GM23338 (cell line): ENCODE measurements around the gene MEPE. TPM values are rescaled to one million over a fixed set of nuclear protein-coding genes. Genes with fewer than 3 reads are reported as not detected.

Experiments
- ATAC-seq: fragments of 200-7000 bp; cut with Tn5 transposase; 3 replicates; pipeline ENCODE4 v1.9.1; 2020
- DNase-seq: peaks from one replicate; pipeline ENCODE4 v3.0.0-alpha.2; 2015; ENCODE audit warnings: low spot score
- H2AFZ ChIP-seq: fragments of 200-600 bp; sonication (generic); 2 replicates; pipeline ENCODE4 v1.8.0; 2016; ENCODE audit warnings: antibody characterized with exemption, mild to moderate bottlenecking, moderate library complexity
- H3F3A ChIP-seq: fragments of 200-600 bp; sonication (generic); replicated peaks from 2 replicates; pipeline ENCODE4 v1.8.0; 2017; ENCODE audit warnings: antibody characterized with exemption, mixed run types, low read depth
- H3K27ac ChIP-seq: fragments of 200-600 bp; sonication (generic); 2 replicates; pipeline ENCODE4 v1.6.1; 2016; ENCODE audit warnings: low read depth
- H3K27me3 ChIP-seq: fragments of 200-600 bp; sonication (generic); 2 replicates; pipeline ENCODE4 v1.8.0; 2016; ENCODE audit warnings: mild to moderate bottlenecking, mixed run types, moderate library complexity; ENCODE audit not compliant: insufficient read depth
- H3K36me3 ChIP-seq: fragments of 200-600 bp; sonication (generic); 2 replicates; pipeline ENCODE4 v1.8.0; 2016; ENCODE audit warnings: mild to moderate bottlenecking; ENCODE audit not compliant: insufficient read depth
- H3K4me1 ChIP-seq: fragments of 200-600 bp; sonication (generic); 2 replicates; pipeline ENCODE4 v1.8.0; 2016; ENCODE audit warnings: mild to moderate bottlenecking, moderate library complexity; ENCODE audit not compliant: insufficient read depth
- H3K4me2 ChIP-seq: fragments of 200-600 bp; sonication (generic); 2 replicates; pipeline ENCODE4 v1.7.1; 2017; ENCODE audit warnings: mixed run types
- H3K4me3 ChIP-seq: fragments of 200-600 bp; sonication (generic); 2 replicates; pipeline ENCODE4 v1.6.1; 2016; ENCODE audit warnings: mixed run types
- H3K79me2 ChIP-seq: fragments of 200-600 bp; sonication (generic); replicated peaks from 2 replicates; pipeline ENCODE4 v1.8.0; 2017; ENCODE audit warnings: mild to moderate bottlenecking; ENCODE audit not compliant: insufficient read depth
- H3K9me2 ChIP-seq: fragments of 200-600 bp; sonication (generic); 2 replicates; pipeline ENCODE4 v1.8.0; 2017; ENCODE audit not compliant: insufficient read depth
- H4K20me1 ChIP-seq: fragments of 200-600 bp; sonication (generic); replicated peaks from 2 replicates; pipeline ENCODE4 v1.8.0; 2017; ENCODE audit warnings: mild to moderate bottlenecking; ENCODE audit not compliant: insufficient read depth
- H3K27ac Mint-ChIP-seq: 2 replicates; pipeline ENCODE4 v1.8.0; 2020; ENCODE audit warnings: inconsistent platforms, mild to moderate bottlenecking, moderate library complexity, mixed read lengths
- H3K27me3 Mint-ChIP-seq: 3 replicates; pipeline ENCODE4 v1.8.0; 2022; ENCODE audit warnings: low read depth, mild to moderate bottlenecking, moderate library complexity, mixed read lengths, inconsistent platforms; ENCODE audit not compliant: insufficient read depth, poor library complexity
- H3K36me3 Mint-ChIP-seq: 3 replicates; pipeline ENCODE4 v1.8.0; 2021; ENCODE audit warnings: low read depth, mild to moderate bottlenecking, inconsistent platforms, moderate library complexity, mixed read lengths
- H3K4me1 Mint-ChIP-seq: 3 replicates; pipeline ENCODE4 v1.8.0; 2020; ENCODE audit warnings: mild to moderate bottlenecking, inconsistent platforms, mixed read lengths
- H3K4me3 Mint-ChIP-seq: 3 replicates; pipeline ENCODE4 v1.8.0; 2021; ENCODE audit warnings: moderate library complexity, mild to moderate bottlenecking, inconsistent platforms, mixed read lengths
- H3K9me3 Mint-ChIP-seq: 3 replicates; pipeline ENCODE4 v1.8.0; 2020; ENCODE audit warnings: moderate library complexity, mild to moderate bottlenecking, inconsistent platforms, mixed read lengths
- CREB1 ChIP-seq: fragments of 250-450 bp; sonication (Bioruptor Pico); IDR thresholded peaks from 2 replicates; pipeline ENCODE4 v1.5.0; 2020; ENCODE audit warnings: low read depth, mild to moderate bottlenecking, moderate library complexity
- CTCF ChIP-seq, 2 experiments: fragments of 200-600 bp in 1 of 2; sonication (generic) in 1 of 2; conservative IDR thresholded peaks; 2 replicates each; pipeline versions ENCODE4 v1.5.1 to v1.6.1; 2016 to 2017; ENCODE audit warnings: antibody characterized with exemption in 2 of 2, low read depth in 2 of 2, mild to moderate bottlenecking in 2 of 2, moderate library complexity in 1 of 2
- ETS1 ChIP-seq: IDR thresholded peaks from 2 replicates; pipeline ENCODE4 v1.6.1; 2016; ENCODE audit warnings: antibody characterized with exemption
- EZH2 ChIP-seq: fragments of 200-600 bp; sonication (generic); IDR thresholded peaks from one replicate; pipeline ENCODE4 v1.8.0; 2017; ENCODE audit warnings: antibody characterized with exemption, mild to moderate bottlenecking, low read depth; ENCODE audit not compliant: unreplicated experiment
- EZH2phosphoT487 ChIP-seq: fragments of 200-600 bp; sonication (generic); IDR thresholded peaks from one replicate; pipeline ENCODE4 v1.8.1; 2018; ENCODE audit warnings: antibody characterized with exemption; ENCODE audit not compliant: unreplicated experiment
- JUNB ChIP-seq: IDR thresholded peaks from one replicate; pipeline ENCODE4 v1.6.1; 2016; ENCODE audit warnings: antibody characterized with exemption; ENCODE audit not compliant: unreplicated experiment
- NANOG ChIP-seq: IDR thresholded peaks from 2 replicates; pipeline ENCODE4 v1.6.1; 2016; ENCODE audit warnings: antibody characterized with exemption, borderline replicate concordance
- POLR2AphosphoS5 ChIP-seq: IDR thresholded peaks from 2 replicates; pipeline ENCODE4 v1.6.1; 2016; ENCODE audit warnings: antibody characterized with exemption, low read depth
- REST ChIP-seq: IDR thresholded peaks from one replicate; pipeline ENCODE4 v1.6.1; 2018; ENCODE audit warnings: antibody characterized with exemption; ENCODE audit not compliant: unreplicated experiment
- STAT1 ChIP-seq: IDR thresholded peaks from one replicate; pipeline ENCODE4 v1.6.1; 2016; ENCODE audit warnings: antibody characterized with exemption; ENCODE audit not compliant: unreplicated experiment
- ZNF114 ChIP-seq: fragments of 250-450 bp; sonication (Bioruptor Pico); IDR thresholded peaks from 2 replicates; pipeline ENCODE4 v1.5.0; 2020; ENCODE audit warnings: mild to moderate bottlenecking, moderate library complexity
- ZNF331 ChIP-seq: fragments of 250-450 bp; sonication (Bioruptor Pico); IDR thresholded peaks from 2 replicates; pipeline ENCODE4 v1.5.0; 2020; ENCODE audit warnings: low read depth, mild to moderate bottlenecking, moderate library complexity
- ZNF462 ChIP-seq: fragments of 250-450 bp; sonication (Bioruptor Pico); IDR thresholded peaks from 2 replicates; pipeline ENCODE4 v1.5.0; 2020; ENCODE audit warnings: mild to moderate bottlenecking, moderate library complexity
- polyA plus RNA-seq: library from polyadenylated mRNA; unstranded; fragments of >200 nt; fragmentation: Nextera tagmentation; extraction: Ambion mirVana; gene quantifications from 2 replicates; pipeline ENCODE4 v1.2.1, GENCODE V29; 2016
- total RNA-seq: library from RNA; depleted of rRNA; stranded (reverse); fragments of >200 nt; shearing (Covaris generic); gene quantifications from 2 replicates; pipeline ENCODE4 v1.2.3, GENCODE V29; 2014

MEPE gene
- total and polyA plus RNA-seq, 2 experiments from 2014 or later = not detected

GRCh38 chr4:87865288-87865687, 32.5 kb downstream of the MEPE start:
- Histone ChIP-seq H3K36me3 (no peaks in the 10 kb centered on the region; the same call in 1 of the 2 replicates), H3K4me1 (peaks cover 27% of the 10 kb centered on the region), H3K27ac (peak overlapping the region; percentile 89), H2AFZ (no peak overlapping the region), H4K20me1 (no peaks in the 10 kb centered on the region), H3K79me2 (0 out of 2 replicates have a peak, but pooled peaks cover 3% of the 10 kb centered on the region), H3K9me2 (no peaks in the 10 kb centered on the region), H3F3A (no peaks in the 10 kb centered on the region), H3K4me2 (peak overlapping the region; percentile 48), H3K27me3 (no peaks in the 10 kb centered on the region), H3K4me3 (peak overlapping the region; percentile 6; the same call in 1 of the 2 replicates)
- Mint-ChIP-seq H3K4me3 (no peak overlapping the region), H3K27me3 (no peaks in the 10 kb centered on the region), H3K27ac (peak overlapping the region; percentile 98), H3K9me3 (peaks cover 25% of the 10 kb centered on the region), H3K4me1 (peaks cover 35% of the 10 kb centered on the region), H3K36me3 (peaks cover 26% of the 10 kb centered on the region)
- TF ChIP-seq NANOG (no peak), POLR2AphosphoS5 (no peak), STAT1 (no peak), EZH2 (no peak), ETS1 (no peak), EZH2phosphoT487 (no peak), REST (no peak), ZNF114 (CRISPR knock-in tag) (no peak), JUNB (no peak), CTCF (conservative IDR thresholded peaks at IDR 0.05; ENCODE audit: low read depth in 2 of 2) (no peak), CREB1 (no peak), ZNF331 (CRISPR knock-in tag) (no peak), ZNF462 (CRISPR knock-in tag) (no peak)
- ATAC-seq = no peak
- DNase-seq = peak; percentile 2
